Stimulated activated effector memory CD8-positive, alpha-beta T cell treated with anti-CD3 and anti-CD28 coated beads, Interleukin-12 subunit alpha, Interleukin-12 subunit beta, amount 100 ng/mL, for 72 hours (primary cell): ENCODE measurements around the gene FOXG1.

Experiments used
- ATAC-seq: fragments of 150-1000 bp; cut with Tn5 transposase; 2 replicates; pipeline ENCODE4 v1.10.0; 2021
- DNase-seq, 2 donors: peaks; one replicate each; pipeline ENCODE4 v3.0.0; 2021 to 2022; ENCODE audit warnings: low spot score in 2 of 2
- H3K27ac Mint-ChIP-seq: one replicate; pipeline ENCODE4 v1.8.0; 2022; ENCODE audit warnings: mild to moderate bottlenecking, mixed read lengths
- H3K36me3 Mint-ChIP-seq: one replicate; pipeline ENCODE4 v1.8.0; 2022; ENCODE audit warnings: mild to moderate bottlenecking, mixed read lengths
- H3K4me1 Mint-ChIP-seq: one replicate; pipeline ENCODE4 v1.8.0; 2022; ENCODE audit warnings: mixed read lengths
- H3K4me3 Mint-ChIP-seq: one replicate; pipeline ENCODE4 v1.8.0; 2022; ENCODE audit warnings: mild to moderate bottlenecking, mixed read lengths
- H3K9me3 Mint-ChIP-seq: one replicate; pipeline ENCODE4 v1.8.0; 2022; ENCODE audit warnings: mixed read lengths

Gene FOXG1

DNA sequence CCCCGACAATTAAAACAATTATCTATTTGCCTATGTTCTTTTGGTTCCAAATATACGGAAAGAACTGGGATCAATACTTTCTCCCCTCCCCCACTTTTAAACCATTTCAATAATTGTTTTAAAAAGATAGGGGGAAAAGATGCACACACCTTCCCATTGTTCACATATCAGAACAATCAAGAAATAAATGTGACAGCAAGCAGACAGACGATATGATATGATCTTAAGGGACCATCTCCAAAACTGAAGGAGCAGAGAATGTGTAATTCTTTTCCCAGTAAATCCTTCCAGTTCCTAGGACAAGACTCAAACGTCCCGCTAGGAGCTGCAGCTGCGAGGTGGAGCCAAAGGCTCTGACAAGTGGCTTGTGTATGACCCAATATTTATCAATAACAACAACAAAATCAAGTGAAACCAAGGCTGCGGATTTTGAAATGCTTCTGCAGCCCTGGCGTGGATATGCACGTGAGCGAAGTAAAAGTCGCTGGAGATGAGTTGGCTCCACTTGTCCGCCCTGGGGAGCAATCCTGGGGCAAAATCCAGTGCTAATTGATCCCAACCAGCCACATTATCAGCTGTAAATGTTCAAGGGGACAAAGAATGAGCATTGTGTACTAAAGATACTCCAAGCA is 8.2 kb upstream of the FOXG1 start:
- H3K4me3 Mint-ChIP-seq = no peak overlapping the region
- no peaks in the 10 kb centered on the region for H3K36me3 Mint-ChIP-seq
- H3K27ac Mint-ChIP-seq = no peak overlapping the region
- no peaks in the 10 kb centered on the region for H3K4me1 Mint-ChIP-seq
- DNase-seq (no peak), ATAC-seq (no peak)
- H3K9me3 Mint-ChIP-seq = peaks cover 14% of the 10 kb centered on the region

GRCh38 chr14:28758885-28759652 is 7.5 kb upstream of the FOXG1 start:
- no peak overlapping the region for H3K4me3 Mint-ChIP-seq
- ATAC-seq (no peak), DNase-seq (no peak)
- H3K9me3 Mint-ChIP-seq = peaks cover 14% of the 10 kb centered on the region
- H3K4me1 Mint-ChIP-seq = no peaks in the 10 kb centered on the region
- H3K27ac Mint-ChIP-seq = no peak overlapping the region
- H3K36me3 Mint-ChIP-seq = no peaks in the 10 kb centered on the region

GRCh38 chr14:28759653-28760313 is 6.8 kb upstream of the FOXG1 start:
- DNase-seq (no peak), ATAC-seq (no peak)
- Mint-ChIP-seq H3K4me1 (no peaks in the 10 kb centered on the region), H3K9me3 (peaks cover 13% of the 10 kb centered on the region), H3K36me3 (no peaks in the 10 kb centered on the region), H3K4me3 (no peak overlapping the region), H3K27ac (no peak overlapping the region)

DNA sequence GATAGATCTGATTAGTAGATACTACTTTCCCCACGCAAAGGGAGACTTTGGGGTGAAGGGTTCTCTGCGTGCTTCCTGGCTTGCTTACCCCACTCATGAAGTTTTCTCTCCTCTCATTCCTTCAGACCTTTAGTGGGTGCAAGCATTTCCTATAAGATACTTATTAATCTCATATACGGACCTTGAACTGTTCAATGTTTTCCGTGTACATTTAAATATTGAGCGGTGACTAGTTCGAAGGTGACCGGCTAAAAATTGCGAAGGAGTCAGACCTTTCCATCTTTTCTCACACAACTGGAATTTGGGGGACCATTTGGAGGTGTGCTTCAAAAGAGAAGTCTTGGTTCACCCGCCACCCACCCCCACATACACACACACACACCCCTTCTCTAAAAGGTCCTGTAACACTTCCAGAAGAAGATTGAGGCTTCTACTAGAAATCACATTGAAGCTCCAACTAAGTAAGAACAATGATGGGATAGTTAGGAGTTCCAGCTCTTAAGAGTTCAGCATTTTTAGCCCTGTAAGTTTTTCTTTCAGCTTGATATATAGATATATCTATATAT is 6.1 kb upstream of the FOXG1 start:
- Mint-ChIP-seq H3K36me3 (no peaks in the 10 kb centered on the region), H3K4me3 (no peak overlapping the region), H3K27ac (no peak overlapping the region), H3K9me3 (peaks cover 11% of the 10 kb centered on the region), H3K4me1 (no peaks in the 10 kb centered on the region)
- ATAC-seq (no peak), DNase-seq (no peak)

DNA sequence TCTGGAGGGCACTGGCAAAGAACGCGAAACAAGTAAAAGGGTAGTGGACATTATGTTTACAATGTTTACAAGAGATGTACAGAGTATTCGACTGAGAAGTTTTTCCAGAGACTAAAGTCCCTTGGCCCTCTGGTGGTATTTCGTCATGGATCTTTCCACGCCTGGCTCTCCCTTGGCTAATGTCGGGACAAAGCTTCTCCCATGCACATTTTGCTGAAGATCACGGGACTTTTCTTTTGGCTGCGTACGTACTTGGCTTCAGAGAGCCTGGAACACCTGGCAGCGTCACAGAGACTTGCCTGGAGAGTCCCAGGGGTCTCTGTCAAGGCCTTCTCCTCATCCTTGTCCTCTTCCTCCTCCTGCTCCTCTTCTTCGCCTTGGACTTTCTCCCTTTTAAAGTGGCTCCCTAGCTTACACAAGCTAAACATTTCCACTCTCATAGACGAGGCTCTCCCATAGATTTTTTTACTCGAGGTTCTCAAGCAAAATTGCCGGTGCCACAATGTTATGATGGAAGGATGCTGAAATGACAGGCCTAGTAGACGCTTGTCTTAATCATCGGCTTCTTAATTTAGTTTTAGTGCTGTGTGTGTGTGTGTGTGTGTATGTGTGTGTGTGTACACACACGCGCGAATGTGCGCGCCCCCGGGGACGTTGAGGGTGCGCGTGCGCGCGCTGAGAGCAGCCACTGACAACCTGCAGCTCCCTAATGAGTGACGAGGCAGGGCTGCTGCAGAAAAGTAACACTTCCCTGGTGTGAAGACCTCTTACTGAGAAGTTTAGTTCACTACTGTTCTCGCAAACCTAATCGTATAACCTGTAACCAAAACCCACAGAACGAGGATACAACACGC is 4.9 kb upstream of the FOXG1 start:
- H3K9me3 Mint-ChIP-seq = peaks cover 15% of the 10 kb centered on the region
- no peak for ATAC-seq

GRCh38 chr14:28762303-28762954 is 4.2 kb upstream of the FOXG1 start:
- no peaks in the 10 kb centered on the region for H3K36me3 Mint-ChIP-seq
- no peak for ATAC-seq
- no peak overlapping the region for H3K27ac Mint-ChIP-seq
- peaks cover 15% of the 10 kb centered on the region for H3K9me3 Mint-ChIP-seq
- DNase-seq = no peak
- H3K4me1 Mint-ChIP-seq = peaks cover 6% of the 10 kb centered on the region
- H3K4me3 Mint-ChIP-seq = no peak overlapping the region

More for the DNA sequence above, 4.9 kb upstream of the FOXG1 start:
- H3K4me3 Mint-ChIP-seq = no peak overlapping the region
- peaks cover 6% of the 10 kb centered on the region for H3K4me1 Mint-ChIP-seq
- no peak for DNase-seq
- no peak overlapping the region for H3K27ac Mint-ChIP-seq
- H3K36me3 Mint-ChIP-seq = no peaks in the 10 kb centered on the region

DNA sequence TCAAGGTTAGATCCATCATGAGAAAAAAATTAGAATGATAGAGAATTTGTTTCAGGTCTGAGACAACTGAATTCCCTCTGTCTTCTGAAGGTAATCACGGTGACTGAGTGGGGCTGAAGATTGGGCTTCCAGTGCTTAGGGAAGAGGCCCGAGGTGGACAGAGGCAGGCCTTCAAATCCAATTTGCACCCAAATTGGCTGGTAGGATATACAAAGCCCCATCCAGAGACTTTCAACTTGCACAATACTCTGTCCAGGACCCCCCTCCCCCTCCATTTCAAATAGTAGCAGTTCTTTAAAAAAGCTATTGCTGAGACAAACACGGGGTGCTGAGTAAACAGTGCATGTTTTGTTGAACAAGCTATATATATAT is 3.6 kb upstream of the FOXG1 start:
- Mint-ChIP-seq H3K27ac (no peak overlapping the region), H3K9me3 (peaks cover 15% of the 10 kb centered on the region), H3K4me1 (peaks cover 7% of the 10 kb centered on the region), H3K36me3 (peaks cover 2% of the 10 kb centered on the region), H3K4me3 (no peak overlapping the region)
- ATAC-seq = no peak
- no peak for DNase-seq

DNA sequence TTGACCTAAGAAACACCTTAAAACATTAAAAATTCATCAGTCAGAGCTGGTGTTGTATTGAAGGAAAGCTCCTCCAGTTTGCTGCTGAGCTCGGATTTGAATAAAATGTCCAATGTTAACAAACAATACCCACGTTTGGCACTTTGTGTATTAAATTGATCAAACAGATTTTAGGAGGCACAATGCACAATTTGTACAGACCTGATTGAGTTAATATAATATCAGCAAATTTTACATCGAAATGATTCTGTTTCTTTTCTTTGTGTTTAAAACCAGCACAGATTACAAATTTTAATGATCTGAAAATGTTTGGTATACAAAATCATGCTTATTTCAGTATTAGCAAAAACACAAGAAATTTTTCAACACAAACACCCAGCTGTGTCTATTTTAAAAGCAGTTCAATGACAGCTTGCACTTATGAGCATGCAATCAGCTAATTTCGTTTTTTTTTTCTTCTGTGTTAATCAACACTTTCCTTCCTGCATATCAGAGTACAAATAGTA is 2.8 kb upstream of the FOXG1 start:
- no peak overlapping the region for H3K27ac Mint-ChIP-seq
- peaks cover 11% of the 10 kb centered on the region for H3K36me3 Mint-ChIP-seq
- ATAC-seq = no peak
- H3K4me3 Mint-ChIP-seq = no peak overlapping the region
- peaks cover 14% of the 10 kb centered on the region for H3K4me1 Mint-ChIP-seq
- DNase-seq = no peak
- peaks cover 12% of the 10 kb centered on the region for H3K9me3 Mint-ChIP-seq

DNA sequence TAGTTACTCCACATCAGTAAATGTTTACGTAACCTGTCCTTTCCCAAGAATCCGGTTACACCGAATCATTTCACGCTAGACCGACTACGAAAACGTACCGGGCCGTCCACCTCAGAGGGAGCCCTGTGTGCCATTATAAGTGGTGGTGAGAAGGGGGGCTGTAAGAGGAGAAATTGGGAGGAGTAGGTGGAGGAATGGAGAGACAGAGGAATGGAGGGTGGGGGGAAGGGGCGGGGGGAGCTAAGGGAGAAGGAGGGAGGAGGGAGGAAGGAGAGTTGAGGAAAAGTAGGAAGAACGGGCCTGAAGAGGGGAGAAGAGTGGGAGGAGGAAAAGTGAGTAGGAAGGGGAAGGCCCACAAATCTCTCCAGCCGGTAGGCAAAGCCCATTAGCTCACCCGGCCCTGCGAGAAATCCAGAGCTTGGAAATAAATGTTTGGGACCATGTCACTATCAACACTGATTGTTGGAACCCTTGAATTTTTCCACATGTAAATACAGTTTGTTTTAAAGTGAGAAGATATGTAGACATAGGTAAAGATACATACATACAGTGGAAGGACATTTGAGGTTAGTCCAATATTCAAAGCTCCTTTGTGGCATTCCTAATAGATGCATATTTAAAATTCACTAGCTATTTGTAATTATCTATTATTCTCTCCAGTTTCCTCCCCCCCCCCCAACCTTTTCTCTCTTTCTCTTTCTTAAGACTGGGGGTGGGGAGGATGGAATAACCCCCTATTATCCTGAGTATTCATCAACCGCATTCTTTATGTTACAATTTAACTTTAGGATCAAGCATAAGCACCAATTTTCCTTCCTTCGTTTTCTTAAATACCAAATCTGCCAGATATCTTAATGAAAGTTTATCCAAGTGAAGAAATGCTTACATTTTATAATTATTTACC is 2.1 kb upstream of the FOXG1 start:
- H3K4me3 Mint-ChIP-seq = no peak overlapping the region
- no peak overlapping the region for H3K27ac Mint-ChIP-seq
- DNase-seq (no peak), ATAC-seq (no peak)
- H3K4me1 Mint-ChIP-seq = peaks cover 14% of the 10 kb centered on the region
- H3K36me3 Mint-ChIP-seq = peaks cover 11% of the 10 kb centered on the region
- peaks cover 12% of the 10 kb centered on the region for H3K9me3 Mint-ChIP-seq

GRCh38 chr14:28765169-28765830 is 1.3 kb upstream of the FOXG1 start:
- peaks cover 11% of the 10 kb centered on the region for H3K36me3 Mint-ChIP-seq

GRCh38 chr14:28765831-28766468 is 637 bp upstream of the FOXG1 start:
- peaks cover 14% of the 10 kb centered on the region for H3K4me1 Mint-ChIP-seq
- DNase-seq = no peak
- peaks cover 11% of the 10 kb centered on the region for H3K36me3 Mint-ChIP-seq
- no peak overlapping the region for H3K27ac Mint-ChIP-seq
- no peak overlapping the region for H3K4me3 Mint-ChIP-seq
- ATAC-seq = no peak
- H3K9me3 Mint-ChIP-seq = peaks cover 15% of the 10 kb centered on the region

More at GRCh38 chr14:28765169-28765830, 1.3 kb upstream of the FOXG1 start:
- Mint-ChIP-seq H3K27ac (no peak overlapping the region), H3K4me3 (no peak overlapping the region), H3K4me1 (peaks cover 14% of the 10 kb centered on the region), H3K9me3 (peaks cover 12% of the 10 kb centered on the region)
- ATAC-seq (no peak), DNase-seq (no peak)

DNA sequence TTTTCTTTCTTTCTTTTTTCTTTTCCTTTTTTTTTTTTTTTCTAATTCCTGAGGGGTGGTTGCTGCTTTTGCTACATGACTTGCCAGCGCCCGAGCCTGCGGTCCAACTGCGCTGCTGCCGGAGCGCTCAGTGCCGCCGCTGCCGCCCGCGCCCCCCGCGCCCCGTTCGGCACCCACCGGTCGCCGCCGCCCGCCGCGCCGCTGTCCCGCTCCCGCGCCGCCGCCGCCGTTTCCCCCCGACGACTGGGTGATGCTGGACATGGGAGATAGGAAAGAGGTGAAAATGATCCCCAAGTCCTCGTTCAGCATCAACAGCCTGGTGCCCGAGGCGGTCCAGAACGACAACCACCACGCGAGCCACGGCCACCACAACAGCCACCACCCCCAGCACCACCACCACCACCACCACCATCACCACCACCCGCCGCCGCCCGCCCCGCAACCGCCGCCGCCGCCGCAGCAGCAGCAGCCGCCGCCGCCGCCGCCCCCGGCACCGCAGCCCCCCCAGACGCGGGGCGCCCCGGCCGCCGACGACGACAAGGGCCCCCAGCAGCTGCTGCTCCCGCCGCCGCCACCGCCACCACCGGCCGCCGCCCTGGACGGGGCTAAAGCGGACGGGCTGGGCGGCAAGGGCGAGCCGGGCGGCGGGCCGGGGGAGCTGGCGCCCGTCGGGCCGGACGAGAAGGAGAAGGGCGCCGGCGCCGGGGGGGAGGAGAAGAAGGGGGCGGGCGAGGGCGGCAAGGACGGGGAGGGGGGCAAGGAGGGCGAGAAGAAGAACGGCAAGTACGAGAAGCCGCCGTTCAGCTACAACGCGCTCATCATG is 654 bp downstream of the FOXG1 start:
- Mint-ChIP-seq H3K4me3 (no peak overlapping the region), H3K27ac (no peak overlapping the region), H3K9me3 (peaks cover 13% of the 10 kb centered on the region), H3K36me3 (peaks cover 11% of the 10 kb centered on the region), H3K4me1 (peaks cover 14% of the 10 kb centered on the region)
- ATAC-seq = no peak
- DNase-seq = no peak
